GM12892 (cell line): Measurements from ENCODE around the gene AGRN.

Experiments used
- POLR2A ChIP-seq: IDR thresholded peaks from 2 replicates; pipeline ENCODE4 v1.6.1; 2011; ENCODE audit warnings: low read depth, low read length, control low read depth
- TAF1 ChIP-seq: IDR thresholded peaks from 2 replicates; pipeline ENCODE4 v1.6.1; 2011; ENCODE audit warnings: low read depth, mild to moderate bottlenecking, control low read depth, low read length, borderline replicate concordance

DNA sequence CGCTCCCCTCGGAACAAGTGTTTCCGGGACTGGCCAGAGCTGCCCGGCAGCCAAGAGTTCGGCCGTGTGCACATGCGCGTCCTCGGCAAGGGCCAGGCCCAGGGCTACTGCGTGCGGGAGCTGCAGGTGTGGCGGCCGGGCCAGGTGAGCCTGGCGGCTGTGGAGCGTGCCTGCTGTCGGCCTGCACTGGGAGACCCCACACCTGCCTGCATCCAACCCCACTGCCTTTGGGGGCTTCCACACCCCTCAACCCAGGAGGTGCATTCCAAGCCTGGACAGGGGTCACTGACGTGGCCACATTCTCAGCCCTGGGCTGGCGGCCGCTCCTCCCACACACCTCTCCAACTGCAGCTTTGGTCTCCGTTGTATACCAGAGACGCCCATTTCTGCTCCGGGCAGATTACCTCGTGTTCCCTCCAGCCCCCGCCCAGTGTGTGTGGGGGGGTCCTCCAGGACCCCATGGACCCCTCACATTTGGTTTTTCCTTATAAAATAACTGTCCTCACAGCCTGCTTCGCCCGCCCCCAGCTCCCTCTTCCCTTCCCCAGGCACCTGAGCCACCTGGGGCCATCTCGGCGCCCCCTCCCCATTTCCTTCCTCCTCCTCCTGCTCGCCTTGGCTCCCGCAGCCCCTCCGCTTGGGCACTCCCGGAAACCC, 48.1 kb downstream of the AGRN start:
- TF ChIP-seq TAF1 (no peak), POLR2A (no peak)
